C1 segment of cervical spinal cord (tissue), 14 donors: ENCODE measurements around the gene KIF24.
"Not testable (repeated sequence)": the region's sequence is repeated elsewhere in the genome, so short reads cannot be mapped to it uniquely, and the experiment has no call there.

Experiments
- DNase-seq, 14 donors: peaks; one replicate each; lab custom pipeline; 2025; lab: John Stamatoyannopoulos, UW

KIF24 gene

GRCh38 chr9:34328500-34328986, 525 bp downstream of the KIF24 start:
- no peak for DNase-seq

- no peak for DNase-seq
Measured at GRCh38 chr9:34326690-34327089, 2.4 kb downstream of the KIF24 start.

- DNase-seq = no peak
Measured at GRCh38 chr9:34322899-34323591, 6.0 kb downstream of the KIF24 start.

- DNase-seq = no peak
Measured at GRCh38 chr9:34321451-34321850, 7.6 kb downstream of the KIF24 start.

GRCh38 chr9:34318163-34318790, 10.8 kb downstream of the KIF24 start:
- DNase-seq = no peak

- no peak for DNase-seq
Measured at GRCh38 chr9:34317436-34317835, 11.6 kb downstream of the KIF24 start.

- DNase-seq = no peak
Measured at GRCh38 chr9:34311499-34312185, 17.4 kb downstream of the KIF24 start.

GRCh38 chr9:34310215-34310614, 18.9 kb downstream of the KIF24 start:
- DNase-seq = no peak

- not testable (repeated sequence) for DNase-seq
Measured at GRCh38 chr9:34308316-34308715, 20.8 kb downstream of the KIF24 start.

- not testable (repeated sequence) for DNase-seq
Measured at GRCh38 chr9:34301064-34301463, 28.0 kb downstream of the KIF24 start.

- no peak for DNase-seq
Measured at GRCh38 chr9:34292552-34292951, 36.5 kb downstream of the KIF24 start.

- no peak for DNase-seq
Measured at GRCh38 chr9:34291423-34291822, 37.6 kb downstream of the KIF24 start.

GRCh38 chr9:34291023-34291422, 38.0 kb downstream of the KIF24 start:
- no peak for DNase-seq

- no peak for DNase-seq
Measured at GRCh38 chr9:34289159-34289558, 39.9 kb downstream of the KIF24 start.

- DNase-seq = no peak
Measured at GRCh38 chr9:34282096-34282495, 47.0 kb downstream of the KIF24 start.

GRCh38 chr9:34279411-34279810, 49.7 kb downstream of the KIF24 start:
- no peak for DNase-seq
